Measurements from ENCODE around the gene RPUSD3.

GRCh38 chr3:9855594-9855993 is 11.8 kb upstream of the RPUSD3 start:
- TF ChIP-seq CTCF (IDR thresholded peaks at IDR 0.05) = no peak
- no peak for TF ChIP-seq EZH2 (IDR thresholded peaks at IDR 0.05)
